IPS-15b (cell line): Measurements from ENCODE around the gene ESCO1.
"Not testable (repeated sequence)": the region's sequence is repeated elsewhere in the genome, so short reads cannot be mapped to it uniquely, and the experiment has no call there.

Source experiments
- H3K27me3 ChIP-seq: one replicate; pipeline ENCODE4 v1.6.1; 2013; ENCODE audit warnings: low read length; ENCODE audit not compliant: control insufficient read depth, insufficient read depth
- H3K36me3 ChIP-seq: one replicate; pipeline ENCODE4 v1.6.1; 2013; ENCODE audit warnings: low read length; ENCODE audit not compliant: control insufficient read depth, insufficient read depth
- H3K4me1 ChIP-seq: one replicate; pipeline ENCODE4 v1.6.1; 2013; ENCODE audit warnings: mild to moderate bottlenecking, low read length; ENCODE audit not compliant: control insufficient read depth, insufficient read depth
- H3K4me3 ChIP-seq: one replicate; pipeline ENCODE4 v1.5.1; 2013; ENCODE audit warnings: low read depth, low read length
- H3K9ac ChIP-seq: one replicate; pipeline ENCODE4 v1.6.1; 2013; ENCODE audit warnings: low read depth, mild to moderate bottlenecking, low read length
- H3K9me3 ChIP-seq: one replicate; pipeline ENCODE4 v1.6.1; 2013; ENCODE audit warnings: mild to moderate bottlenecking, low read length; ENCODE audit not compliant: control insufficient read depth, insufficient read depth

ESCO1 gene

GRCh38 chr18:21605213-21605612 lies 4.7 kb upstream of the ESCO1 start:
- H3K4me1 ChIP-seq, result no peaks in the 10 kb centered on the region
- H3K27me3 ChIP-seq, result no peaks in the 10 kb centered on the region
- H3K9me3 ChIP-seq, result no peaks in the 10 kb centered on the region
- H3K9ac ChIP-seq, result no peak overlapping the region
- no peak overlapping the region for H3K4me3 ChIP-seq
- no peaks in the 10 kb centered on the region for H3K36me3 ChIP-seq

GRCh38 chr18:21604671-21605070 lies 4.2 kb upstream of the ESCO1 start:
- Histone ChIP-seq H3K4me3 (no peak overlapping the region), H3K9me3 (no peaks in the 10 kb centered on the region), H3K36me3 (no peaks in the 10 kb centered on the region), H3K27me3 (no peaks in the 10 kb centered on the region), H3K9ac (no peak overlapping the region), H3K4me1 (no peaks in the 10 kb centered on the region)

GRCh38 chr18:21602299-21602587 lies 1.7 kb upstream of the ESCO1 start:
- peaks cover 3% of the 10 kb centered on the region for H3K4me1 ChIP-seq
- H3K36me3 ChIP-seq, result no peaks in the 10 kb centered on the region
- no peak overlapping the region for H3K9ac ChIP-seq
- H3K4me3 ChIP-seq, result no peak overlapping the region
- H3K27me3 ChIP-seq, result no peaks in the 10 kb centered on the region
- H3K9me3 ChIP-seq, result no peaks in the 10 kb centered on the region

- H3K36me3 ChIP-seq, result no peaks in the 10 kb centered on the region
- H3K27me3 ChIP-seq, result no peaks in the 10 kb centered on the region
- no peaks in the 10 kb centered on the region for H3K9me3 ChIP-seq
- peak overlapping the region; percentile 100 for H3K4me3 ChIP-seq
- peak overlapping the region; percentile 98 for H3K9ac ChIP-seq
- H3K4me1 ChIP-seq, result peaks cover 3% of the 10 kb centered on the region
Observed at GRCh38 chr18:21599585-21600525, 649 bp downstream of the ESCO1 start.

GRCh38 chr18:21598726-21599584 lies 1.5 kb downstream of the ESCO1 start:
- no peaks in the 10 kb centered on the region for H3K27me3 ChIP-seq
- H3K36me3 ChIP-seq, result no peaks in the 10 kb centered on the region
- H3K4me3 ChIP-seq, result peak overlapping the region; percentile 100
- peaks cover 3% of the 10 kb centered on the region for H3K4me1 ChIP-seq
- no peaks in the 10 kb centered on the region for H3K9me3 ChIP-seq
- peak overlapping the region; percentile 98 for H3K9ac ChIP-seq

GRCh38 chr18:21597620-21598019 lies 2.9 kb downstream of the ESCO1 start:
- H3K4me3 ChIP-seq, result no peak overlapping the region
- no peak overlapping the region for H3K9ac ChIP-seq
- H3K27me3 ChIP-seq, result no peaks in the 10 kb centered on the region
- H3K36me3 ChIP-seq, result no peaks in the 10 kb centered on the region
- H3K4me1 ChIP-seq, result peaks cover 3% of the 10 kb centered on the region
- no peaks in the 10 kb centered on the region for H3K9me3 ChIP-seq

- H3K9me3 ChIP-seq, result no peaks in the 10 kb centered on the region
- H3K9ac ChIP-seq, result no peak overlapping the region
- H3K27me3 ChIP-seq, result no peaks in the 10 kb centered on the region
- peaks cover 2% of the 10 kb centered on the region for H3K4me1 ChIP-seq
- no peak overlapping the region for H3K4me3 ChIP-seq
- no peaks in the 10 kb centered on the region for H3K36me3 ChIP-seq
Observed at GRCh38 chr18:21593540-21594257, 6.8 kb downstream of the ESCO1 start.

- H3K4me3 ChIP-seq, result not testable (repeated sequence)
Observed at GRCh38 chr18:21592361-21592760, 8.1 kb downstream of the ESCO1 start.

GRCh38 chr18:21584391-21584790 lies 16.1 kb downstream of the ESCO1 start:
- H3K27me3 ChIP-seq, result no peaks in the 10 kb centered on the region

More at GRCh38 chr18:21592361-21592760, 8.1 kb downstream of the ESCO1 start:
- not testable (repeated sequence) for H3K9ac ChIP-seq, H3K36me3 ChIP-seq, H3K27me3 ChIP-seq, H3K9me3 ChIP-seq, H3K4me1 ChIP-seq

GRCh38 chr18:21575656-21576055 lies 24.8 kb downstream of the ESCO1 start:
- no peak overlapping the region for H3K4me3 ChIP-seq
- peaks cover 3% of the 10 kb centered on the region for H3K36me3 ChIP-seq
- no peaks in the 10 kb centered on the region for H3K27me3 ChIP-seq
- no peaks in the 10 kb centered on the region for H3K4me1 ChIP-seq
- H3K9me3 ChIP-seq, result no peaks in the 10 kb centered on the region
- no peak overlapping the region for H3K9ac ChIP-seq

More at GRCh38 chr18:21584391-21584790, 16.1 kb downstream of the ESCO1 start:
- H3K9me3 ChIP-seq, result no peaks in the 10 kb centered on the region
- no peak overlapping the region for H3K4me3 ChIP-seq
- no peak overlapping the region for H3K9ac ChIP-seq
- no peaks in the 10 kb centered on the region for H3K4me1 ChIP-seq
- H3K36me3 ChIP-seq, result peaks cover 2% of the 10 kb centered on the region

GRCh38 chr18:21571772-21572171 lies 28.7 kb downstream of the ESCO1 start:
- no peak overlapping the region for H3K4me3 ChIP-seq
- H3K4me1 ChIP-seq, result no peaks in the 10 kb centered on the region
- H3K9ac ChIP-seq, result no peak overlapping the region
- H3K9me3 ChIP-seq, result no peaks in the 10 kb centered on the region
- H3K27me3 ChIP-seq, result no peaks in the 10 kb centered on the region
- H3K36me3 ChIP-seq, result peaks cover 10% of the 10 kb centered on the region
